ENCODE measurements around the gene ZNF181. TPM values are rescaled to one million over a fixed set of nuclear protein-coding genes. Genes with fewer than 3 reads are reported as not detected.

ZNF181 gene
- total and polyA plus RNA-seq, 2 donors (not counting 1 experiment from before 2014, with no cell fraction given): 6.6 to 22.0 TPM

GRCh38 chr19:34687348-34687747 is 46.7 kb upstream of the ZNF181 start:
- TF ChIP-seq CTCF (conservative IDR thresholded peaks at IDR 0.05 in 1 of 2, IDR thresholded peaks at IDR 0.05 in 1 of 2; ENCODE audit: low read depth in 1 of 2, low read length in 2 of 2): no peak
- TF ChIP-seq EZH2 (IDR thresholded peaks at IDR 0.05; ENCODE audit: low read length, missing control alignments): no peak
- H3K27ac ChIP-seq (ENCODE audit: insufficient read depth, low read length): no peak overlapping the region
- H3K9ac ChIP-seq (ENCODE audit: insufficient read depth, low read length): no peak overlapping the region
- H3K4me3 ChIP-seq (replicated peaks in 1 of 4; ENCODE audit: control extremely low read depth in 1 of 4, insufficient read depth in 1 of 4, low read depth in 3 of 4, low read length in 4 of 4): no peak overlapping the region
- H3K4me2 ChIP-seq (ENCODE audit: extremely low read depth, insufficient read depth, low read length): no peak overlapping the region
- no peaks in the 10 kb centered on the region for H3K79me2 ChIP-seq (ENCODE audit: control insufficient read depth, insufficient read depth, low read length)
- H3K4me1 ChIP-seq (ENCODE audit: control insufficient read depth, extremely low read depth, insufficient read depth, low read length): no peaks in the 10 kb centered on the region
- H4K20me1 ChIP-seq (ENCODE audit: control insufficient read depth, extremely low read depth, insufficient read depth, low read length): no peaks in the 10 kb centered on the region
- H3K9me3 ChIP-seq (ENCODE audit: control insufficient read depth, insufficient read depth, low read depth, low read length): no peaks in the 10 kb centered on the region
- H3K27me3 ChIP-seq (ENCODE audit: control insufficient read depth, insufficient read depth, low read length): no peaks in the 10 kb centered on the region
- no peaks in the 10 kb centered on the region for H3K36me3 ChIP-seq (ENCODE audit: control insufficient read depth, insufficient read depth, low read length)
- no peak overlapping the region for H2AFZ ChIP-seq (ENCODE audit: low read length)
- DNase-seq (ENCODE audit: low read depth in 2 of 2): no peak

- Histone ChIP-seq H3K9ac (ENCODE audit: insufficient read depth, low read length) (no peak overlapping the region), H3K27me3 (ENCODE audit: control insufficient read depth, insufficient read depth, low read length) (no peaks in the 10 kb centered on the region), H3K36me3 (ENCODE audit: control insufficient read depth, insufficient read depth, low read length) (no peaks in the 10 kb centered on the region), H3K27ac (ENCODE audit: insufficient read depth, low read length) (no peak overlapping the region), H3K4me3 (replicated peaks in 1 of 4; ENCODE audit: control extremely low read depth in 1 of 4, insufficient read depth in 1 of 4, low read depth in 3 of 4, low read length in 4 of 4) (no peak overlapping the region), H4K20me1 (ENCODE audit: control insufficient read depth, extremely low read depth, insufficient read depth, low read length) (no peaks in the 10 kb centered on the region), H3K79me2 (ENCODE audit: control insufficient read depth, insufficient read depth, low read length) (no peaks in the 10 kb centered on the region), H2AFZ (ENCODE audit: low read length) (no peak overlapping the region), H3K9me3 (ENCODE audit: control insufficient read depth, insufficient read depth, low read depth, low read length) (no peaks in the 10 kb centered on the region), H3K4me2 (ENCODE audit: extremely low read depth, insufficient read depth, low read length) (no peak overlapping the region), H3K4me1 (ENCODE audit: control insufficient read depth, extremely low read depth, insufficient read depth, low read length) (no peaks in the 10 kb centered on the region)
- TF ChIP-seq CTCF (conservative IDR thresholded peaks at IDR 0.05 in 1 of 2, IDR thresholded peaks at IDR 0.05 in 1 of 2; ENCODE audit: low read depth in 1 of 2, low read length in 2 of 2) (no peak), EZH2 (IDR thresholded peaks at IDR 0.05; ENCODE audit: low read length, missing control alignments) (no peak)
- no peak for DNase-seq (ENCODE audit: low read depth in 2 of 2)
Observed at GRCh38 chr19:34688592-34688991, 45.5 kb upstream of the ZNF181 start.

GRCh38 chr19:34690372-34690771 is 43.7 kb upstream of the ZNF181 start:
- Histone ChIP-seq H3K4me2 (ENCODE audit: extremely low read depth, insufficient read depth, low read length) (no peak overlapping the region), H3K27ac (ENCODE audit: insufficient read depth, low read length) (no peak overlapping the region), H3K27me3 (ENCODE audit: control insufficient read depth, insufficient read depth, low read length) (no peaks in the 10 kb centered on the region), H3K9ac (ENCODE audit: insufficient read depth, low read length) (no peak overlapping the region), H3K4me3 (replicated peaks in 1 of 4; ENCODE audit: control extremely low read depth in 1 of 4, insufficient read depth in 1 of 4, low read depth in 3 of 4, low read length in 4 of 4) (no peak overlapping the region), H3K4me1 (ENCODE audit: control insufficient read depth, extremely low read depth, insufficient read depth, low read length) (no peaks in the 10 kb centered on the region), H3K9me3 (ENCODE audit: control insufficient read depth, insufficient read depth, low read depth, low read length) (no peaks in the 10 kb centered on the region), H4K20me1 (ENCODE audit: control insufficient read depth, extremely low read depth, insufficient read depth, low read length) (no peaks in the 10 kb centered on the region), H3K36me3 (ENCODE audit: control insufficient read depth, insufficient read depth, low read length) (no peaks in the 10 kb centered on the region), H3K79me2 (ENCODE audit: control insufficient read depth, insufficient read depth, low read length) (no peaks in the 10 kb centered on the region), H2AFZ (ENCODE audit: low read length) (no peak overlapping the region)
- no peak for DNase-seq (ENCODE audit: low read depth in 2 of 2)
- TF ChIP-seq CTCF (conservative IDR thresholded peaks at IDR 0.05 in 1 of 2, IDR thresholded peaks at IDR 0.05 in 1 of 2; ENCODE audit: low read depth in 1 of 2, low read length in 2 of 2) (no peak), EZH2 (IDR thresholded peaks at IDR 0.05; ENCODE audit: low read length, missing control alignments) (no peak)

Measured in fibroblast of lung (primary cell).